Islet precursor cell (in vitro differentiated cells): Measurements from ENCODE around the gene DCT.
"Not testable (repeated sequence)": the region's sequence is repeated elsewhere in the genome, so short reads cannot be mapped to it uniquely, and the experiment has no call there.

ENCODE experiments used
- DNase-seq: peaks from one replicate; pipeline ENCODE4 v3.0.0-alpha.2; 2018

The DCT gene

GRCh38 chr13:94479616-94480015, at the start of gene DCT:
DCT (minus strand) TSS chr13:94479682; CDS start chr13:94479255, 427 bp downstream.
- DNase-seq: no peak

GRCh38 chr13:94526956-94527355, 47.5 kb upstream of the DCT start:
- DNase-seq: not testable (repeated sequence)

- no peak for DNase-seq
Observed at GRCh38 chr13:94525781-94526180, 46.3 kb upstream of the DCT start.

- DNase-seq: no peak
Observed at GRCh38 chr13:94524407-94524806, 44.9 kb upstream of the DCT start.

GRCh38 chr13:94520001-94520400, 40.5 kb upstream of the DCT start:
- no peak for DNase-seq

- no peak for DNase-seq
Observed at GRCh38 chr13:94516456-94516855, 37.0 kb upstream of the DCT start.

GRCh38 chr13:94515911-94516310, 36.4 kb upstream of the DCT start:
- no peak for DNase-seq

GRCh38 chr13:94515374-94515773, 35.9 kb upstream of the DCT start:
- no peak for DNase-seq

GRCh38 chr13:94513026-94513425, 33.5 kb upstream of the DCT start:
- DNase-seq: no peak

- no peak for DNase-seq
Observed at GRCh38 chr13:94505730-94506129, 26.2 kb upstream of the DCT start.

- no peak for DNase-seq
Observed at GRCh38 chr13:94503851-94504250, 24.4 kb upstream of the DCT start.

GRCh38 chr13:94498831-94499230, 19.3 kb upstream of the DCT start:
- not testable (repeated sequence) for DNase-seq

GRCh38 chr13:94495806-94496205, 16.3 kb upstream of the DCT start:
- DNase-seq: no peak

- DNase-seq: no peak
Observed at GRCh38 chr13:94494026-94494425, 14.5 kb upstream of the DCT start.

- no peak for DNase-seq
Observed at GRCh38 chr13:94487043-94487442, 7.6 kb upstream of the DCT start.

GRCh38 chr13:94483970-94484369, 4.5 kb upstream of the DCT start:
- no peak for DNase-seq

- DNase-seq: no peak
Observed at GRCh38 chr13:94481941-94482340, 2.5 kb upstream of the DCT start.

GRCh38 chr13:94480672-94481145, 1.2 kb upstream of the DCT start:
- DNase-seq: no peak

GRCh38 chr13:94478913-94479312, 569 bp downstream of the DCT start:
- no peak for DNase-seq

- DNase-seq: no peak
Observed at GRCh38 chr13:94470126-94470525, 9.4 kb downstream of the DCT start.

- peak; percentile 58 for DNase-seq
Observed at GRCh38 chr13:94464771-94465170, 14.7 kb downstream of the DCT start.

- DNase-seq: no peak
Observed at GRCh38 chr13:94462670-94463069, 16.8 kb downstream of the DCT start.

- DNase-seq: no peak
Observed at GRCh38 chr13:94459116-94459515, 20.4 kb downstream of the DCT start.

GRCh38 chr13:94455414-94455813, 24.1 kb downstream of the DCT start:
- DNase-seq: no peak

- no peak for DNase-seq
Observed at GRCh38 chr13:94454906-94455305, 24.6 kb downstream of the DCT start.

- no peak for DNase-seq
Observed at GRCh38 chr13:94454334-94454733, 25.1 kb downstream of the DCT start.
